Naive thymus-derived CD4-positive, alpha-beta T cell (primary cell): ENCODE data around the gene WSCD2. TPM values are rescaled to one million over a fixed set of nuclear protein-coding genes. Genes with fewer than 3 reads are reported as not detected.

ENCODE experiments used
- ATAC-seq: fragments of 150-1000 bp; cut with Tn5 transposase; 2 replicates; pipeline ENCODE4 v1.10.0; 2021; ENCODE audit warnings: mild to moderate bottlenecking, moderate library complexity
- CTCF ChIA-PET: fragments of 350-600 bp; sonication (Branson Sonifier 250); formaldehyde crosslinking; loops from one replicate; lab custom pipeline; 2021; ENCODE audit warnings: antibody characterized with exemption; lab: Charles Lee
- POLR2A ChIA-PET: fragments of 350-600 bp; sonication (Branson Sonifier 250); formaldehyde crosslinking; loops from one replicate; lab custom pipeline; 2021; ENCODE audit warnings: antibody characterized with exemption, inconsistent platforms; lab: Charles Lee
- DNase-seq, 9 donors: peaks; one replicate each; pipeline versions ENCODE4 v3.0.0 to v3.0.0-alpha.2; 2020 to 2022; ENCODE audit warnings: mixed read lengths in 1 of 9
- H3K27ac ChIP-seq: one replicate; pipeline ENCODE4 v1.7.0; 2013; ENCODE audit warnings: mild to moderate bottlenecking, low read depth, low read length, moderate library complexity
- H3K27me3 ChIP-seq, 2 donors: one replicate each; pipeline ENCODE4 v1.7.0; 2013; ENCODE audit warnings: low read length in 2 of 2, mild to moderate bottlenecking in 2 of 2, moderate library complexity in 2 of 2; ENCODE audit not compliant: control insufficient read depth in 2 of 2, insufficient read depth in 2 of 2
- H3K36me3 ChIP-seq, 3 experiments: 1 replicate in 2 of 3; 2 replicates in 1 of 3; pipeline ENCODE4 v1.7.0; 2013; ENCODE audit warnings: low read length in 3 of 3, mild to moderate bottlenecking in 3 of 3, moderate library complexity in 1 of 3; ENCODE audit not compliant: insufficient read depth in 3 of 3, control insufficient read depth in 2 of 3
- H3K4me1 ChIP-seq, 2 donors: one replicate each; pipeline ENCODE4 v1.7.0; 2013; ENCODE audit warnings: low read length in 2 of 2, mild to moderate bottlenecking in 2 of 2, moderate library complexity in 1 of 2; ENCODE audit not compliant: control insufficient read depth in 2 of 2, insufficient read depth in 2 of 2
- H3K4me3 ChIP-seq: 2 replicates; pipeline ENCODE4 v1.7.0; 2013; ENCODE audit warnings: mild to moderate bottlenecking, low read length
- H3K9me3 ChIP-seq, 3 experiments: 1 replicate in 2 of 3; 2 replicates in 1 of 3; pipeline ENCODE4 v1.7.0; 2013; ENCODE audit warnings: low read length in 3 of 3; ENCODE audit not compliant: control insufficient read depth in 2 of 3
- H3K27ac Mint-ChIP-seq, 9 donors: one replicate each; pipeline ENCODE4 v1.8.0; 2020 to 2022; ENCODE audit warnings: mixed read lengths in 9 of 9, mild to moderate bottlenecking in 8 of 9, moderate library complexity in 5 of 9, inconsistent platforms in 2 of 9
- H3K27me3 Mint-ChIP-seq, 5 donors: one replicate each; pipeline ENCODE4 v1.8.0; 2021 to 2022; ENCODE audit warnings: mixed read lengths in 5 of 5, mild to moderate bottlenecking in 1 of 5
- H3K36me3 Mint-ChIP-seq, 5 donors: one replicate each; pipeline ENCODE4 v1.8.0; 2020 to 2022; ENCODE audit warnings: mixed read lengths in 5 of 5, mild to moderate bottlenecking in 3 of 5, inconsistent platforms in 1 of 5
- H3K4me1 Mint-ChIP-seq, 7 donors: one replicate each; pipeline ENCODE4 v1.8.0; 2020 to 2022; ENCODE audit warnings: mixed read lengths in 7 of 7, mild to moderate bottlenecking in 3 of 7, inconsistent platforms in 1 of 7
- H3K4me3 Mint-ChIP-seq, 10 donors: one replicate each; pipeline ENCODE4 v1.8.0; 2020 to 2022; ENCODE audit warnings: mild to moderate bottlenecking in 10 of 10, mixed read lengths in 10 of 10, moderate library complexity in 6 of 10, inconsistent platforms in 2 of 10
- H3K9me3 Mint-ChIP-seq, 11 donors: one replicate each; pipeline ENCODE4 v1.8.0; 2020 to 2022; ENCODE audit warnings: mixed read lengths in 11 of 11, mild to moderate bottlenecking in 4 of 11, inconsistent platforms in 1 of 11, moderate library complexity in 1 of 11
- intact Hi-C, 2 donors: fragments of 100-400 bp; cut with micrococcal nuclease; formaldehyde crosslinking; loops; one replicate each; pipeline ENCODE4 v1.15.1; 2023
- polyA plus RNA-seq, 2 donors: library from polyadenylated mRNA; unstranded; fragments of 300-500 nt; fragmentation: Illumina TruSeq; gene quantifications; one replicate each; pipeline ENCODE4 v1.2.3, GENCODE V29; 2021
- total RNA-seq, 6 experiments: library from RNA in 5 of 6; stranded (reverse) in 5 of 6; gene quantifications; 1 replicate in 5 of 6; 2 replicates in 1 of 6; pipeline ENCODE4 v1.2.3 and lab custom pipeline; 2021 to 2026

WSCD2 gene
- total and polyA plus RNA-seq, 7 experiments from 2014 or later, result not detected

DNA sequence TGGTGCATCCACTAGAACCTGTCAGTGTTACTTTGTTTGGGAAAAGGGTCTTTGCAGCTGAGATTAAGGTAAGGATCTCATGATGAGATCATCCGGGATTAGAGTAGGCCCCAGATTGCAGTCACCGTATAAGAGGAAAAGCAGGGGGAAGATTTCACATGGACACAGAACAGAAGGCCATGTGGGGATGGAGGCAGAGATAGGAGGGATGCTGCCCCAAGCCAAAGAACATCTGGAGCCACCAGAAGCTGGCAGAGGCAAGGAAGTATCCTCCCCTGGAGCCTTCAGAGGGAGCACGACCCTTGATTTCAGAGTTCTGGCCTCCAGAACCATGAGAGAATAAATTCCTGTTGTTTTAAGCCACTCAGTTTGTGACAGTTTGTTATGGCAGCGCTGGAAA is 170.4 kb downstream of the WSCD2 start:
- H3K4me3 ChIP-seq, result no peak overlapping the region
- Mint-ChIP-seq H3K4me3 (no peak overlapping the region), H3K27me3 (peaks cover 0 to 36% (median 8%) of the 10 kb centered on the region in 5 donors), H3K9me3 (peaks cover 0 to 3% (median 0%) of the 10 kb centered on the region in 11 donors), H3K27ac (no peak overlapping the region), H3K36me3 (peaks cover 0 to 7% (median 0%) of the 10 kb centered on the region in 5 donors), H3K4me1 (peaks cover 0 to 24% (median 0%) of the 10 kb centered on the region in 7 donors)
- ATAC-seq (no peak), DNase-seq (no peak)
- H3K36me3 ChIP-seq, result no peaks in the 10 kb centered on the region
- H3K4me1 ChIP-seq, result peaks cover 0 to 25% of the 10 kb centered on the region in 2 donors
- CTCF ChIA-PET, result no interaction called here
- POLR2A ChIA-PET, result no interaction called here
- no peaks in the 10 kb centered on the region for H3K9me3 ChIP-seq
- H3K27me3 ChIP-seq, result no peaks in the 10 kb centered on the region
- H3K27ac ChIP-seq, result no peak overlapping the region
- intact Hi-C loops, result no loop called here

Other genes with a start within 250 kb of the WSCD2 start
- 1 to 10 TPM in 3 of 5 experiments, under 1 TPM in 1, not detected in 1; 0.64 to 8.8 (median 2.0) TPM for gene CMKLR1, start 210.0 kb downstream of the WSCD2 start, total RNA-seq
- under 1 TPM in 1 of 2 donors, not detected in 1; 0.06 TPM for gene CMKLR1, start 210.0 kb downstream of the WSCD2 start, polyA plus RNA-seq